Measurements from ENCODE around the gene BLOC1S1. TPM values are rescaled to one million over a fixed set of nuclear protein-coding genes. Genes with fewer than 3 reads are reported as not detected.

Gene BLOC1S1
- total RNA-seq, 1 experiment from 2014 or later: 66.7 TPM

- DNase-seq: peak; percentile 48 to 65
- Histone ChIP-seq H3K36me3 (peaks cover 37% of the 10 kb centered on the region), H3K27me3 (no peaks in the 10 kb centered on the region), H3K9me3 (replicated peaks) (no peaks in the 10 kb centered on the region), H3K4me1 (peaks cover 17% of the 10 kb centered on the region), H3K27ac (no peak overlapping the region), H3K4me3 (no peak overlapping the region)
Measured at GRCh38 chr12:55724226-55724939, 8.5 kb downstream of the BLOC1S1 start.

- H3K36me3 ChIP-seq: peaks cover 37% of the 10 kb centered on the region
- H3K27ac ChIP-seq: no peak overlapping the region
- no peaks in the 10 kb centered on the region for H3K27me3 ChIP-seq
- peaks cover 14% of the 10 kb centered on the region for H3K4me1 ChIP-seq
- no peaks in the 10 kb centered on the region for H3K9me3 ChIP-seq (replicated peaks)
- no peak overlapping the region for H3K4me3 ChIP-seq
- no peak for DNase-seq
Measured at GRCh38 chr12:55724940-55725309, 9.1 kb downstream of the BLOC1S1 start.

- no peak for DNase-seq
- peaks cover 37% of the 10 kb centered on the region for H3K36me3 ChIP-seq
- no peaks in the 10 kb centered on the region for H3K9me3 ChIP-seq (replicated peaks)
Measured at GRCh38 chr12:55725556-55725955, 9.7 kb downstream of the BLOC1S1 start.

GRCh38 chr12:55726971-55727370, 11.1 kb downstream of the BLOC1S1 start:
- H3K9me3 ChIP-seq (replicated peaks): no peaks in the 10 kb centered on the region
- DNase-seq: no peak
- H3K4me1 ChIP-seq: peaks cover 9% of the 10 kb centered on the region
- H3K4me3 ChIP-seq: peak overlapping the region; percentile 71
- H3K27me3 ChIP-seq: no peaks in the 10 kb centered on the region
- H3K36me3 ChIP-seq: peaks cover 37% of the 10 kb centered on the region
- H3K27ac ChIP-seq: no peak overlapping the region

More at GRCh38 chr12:55725556-55725955, 9.7 kb downstream of the BLOC1S1 start:
- H3K4me3 ChIP-seq: no peak overlapping the region
- H3K4me1 ChIP-seq: peaks cover 10% of the 10 kb centered on the region; the same call in 1 of the 2 replicates
- H3K27ac ChIP-seq: no peak overlapping the region
- H3K27me3 ChIP-seq: no peaks in the 10 kb centered on the region

- Histone ChIP-seq H3K9me3 (replicated peaks) (no peaks in the 10 kb centered on the region), H3K4me1 (peaks cover 9% of the 10 kb centered on the region), H3K4me3 (peak overlapping the region; percentile 71), H3K36me3 (peaks cover 37% of the 10 kb centered on the region), H3K27me3 (no peaks in the 10 kb centered on the region), H3K27ac (peak overlapping the region; percentile 99)
- peak in 1 of 2 experiments; percentile 30 for DNase-seq
Measured at GRCh38 chr12:55727643-55728185, 11.9 kb downstream of the BLOC1S1 start.

- H3K4me1 ChIP-seq: peaks cover 9% of the 10 kb centered on the region
- peak; percentile 67 to 73 for DNase-seq
Measured at GRCh38 chr12:55728186-55728938, 12.5 kb downstream of the BLOC1S1 start.

DNA sequence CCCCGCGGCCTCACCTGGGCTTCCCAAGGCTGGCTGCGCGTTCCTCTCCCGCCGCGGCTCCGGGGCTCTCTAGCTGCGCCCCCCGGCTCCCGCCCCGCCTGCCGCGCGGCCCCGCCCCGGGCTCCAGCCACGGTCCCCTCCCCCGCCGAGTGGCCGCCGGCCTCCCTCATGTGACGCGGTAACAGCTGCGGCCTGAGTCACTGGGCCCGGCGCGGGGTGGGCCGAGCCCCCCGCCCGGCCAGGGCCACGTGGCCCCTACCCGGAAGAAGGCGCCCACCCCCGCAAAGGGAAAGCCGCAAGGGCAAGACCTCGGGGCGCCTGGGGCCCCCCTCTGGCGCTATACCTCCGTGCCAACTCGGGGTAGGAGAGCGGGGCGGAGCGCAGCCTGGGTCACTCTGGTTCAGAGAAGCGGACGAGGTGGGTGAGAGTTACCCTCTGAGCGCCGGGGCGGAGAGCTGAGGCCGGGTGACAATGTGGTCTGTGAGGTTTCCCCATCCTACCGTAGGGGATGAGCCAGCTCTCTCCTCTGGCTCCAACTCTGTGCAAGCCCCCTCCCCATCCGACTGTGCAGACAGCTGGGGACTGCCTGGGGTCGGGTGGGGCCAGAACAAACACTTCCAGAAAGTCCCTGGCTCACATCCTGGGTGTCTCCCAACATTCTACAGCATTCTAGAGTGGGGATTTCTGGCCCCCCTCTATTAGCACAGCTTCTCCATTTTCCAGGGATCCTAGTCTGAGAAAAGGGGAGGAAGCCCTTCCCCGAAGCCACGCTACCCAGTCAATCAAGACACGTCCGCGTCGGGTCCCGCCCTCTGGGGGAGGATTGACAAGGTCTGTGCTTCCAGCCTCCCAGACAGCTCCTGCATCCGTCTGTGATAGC, 13.3 kb downstream of the BLOC1S1 start, which contains the start of gene CD63:
Gene CD63, minus strand, starts transcription at position 71 of the 880 bp plus-strand sequence. CDS start 668 bp downstream, outside the sequence.
- Histone ChIP-seq H3K27ac (peak within 1 kb of the TSS; percentile 99), H3K36me3 (peaks cover 29% of the 10 kb centered on the region), H3K9me3 (replicated peaks) (no peaks in the 10 kb centered on the region), H3K27me3 (no peaks in the 10 kb centered on the region), H3K4me1 (peaks cover 9% of the 10 kb centered on the region), H3K4me3 (peak within 1 kb of the TSS; percentile 71)
- peak; percentile 93 to 94 for DNase-seq

More at GRCh38 chr12:55728186-55728938, 12.5 kb downstream of the BLOC1S1 start:
- peaks cover 35% of the 10 kb centered on the region for H3K36me3 ChIP-seq
- H3K4me3 ChIP-seq: peak overlapping the region; percentile 71
- no peaks in the 10 kb centered on the region for H3K27me3 ChIP-seq
- peak overlapping the region; percentile 99 for H3K27ac ChIP-seq
- no peaks in the 10 kb centered on the region for H3K9me3 ChIP-seq (replicated peaks)

- DNase-seq: peak; percentile 67 to 71
Measured at GRCh38 chr12:55729819-55730818, 14.3 kb downstream of the BLOC1S1 start.

GRCh38 chr12:55732288-55732687, 16.4 kb downstream of the BLOC1S1 start:
- Histone ChIP-seq H3K36me3 (peaks cover under 1% of the 10 kb centered on the region; the same call in 1 of the 2 replicates), H3K4me1 (peaks cover 11% of the 10 kb centered on the region), H3K4me3 (no peak overlapping the region), H3K27me3 (no peaks in the 10 kb centered on the region), H3K9me3 (replicated peaks) (no peaks in the 10 kb centered on the region), H3K27ac (no peak overlapping the region)
- DNase-seq: no peak

More at GRCh38 chr12:55729819-55730818, 14.3 kb downstream of the BLOC1S1 start:
- Histone ChIP-seq H3K27me3 (no peaks in the 10 kb centered on the region), H3K4me1 (peaks cover 9% of the 10 kb centered on the region), H3K27ac (peak overlapping the region; percentile 99), H3K36me3 (peaks cover 21% of the 10 kb centered on the region), H3K9me3 (replicated peaks) (no peaks in the 10 kb centered on the region), H3K4me3 (peak overlapping the region; percentile 71)

- Histone ChIP-seq H3K9me3 (replicated peaks) (no peaks in the 10 kb centered on the region), H3K4me3 (no peak overlapping the region), H3K36me3 (no peaks in the 10 kb centered on the region), H3K4me1 (peaks cover 15% of the 10 kb centered on the region), H3K27me3 (no peaks in the 10 kb centered on the region), H3K27ac (no peak overlapping the region)
- no peak for DNase-seq
Measured at GRCh38 chr12:55733021-55733555, 17.2 kb downstream of the BLOC1S1 start.

DNA sequence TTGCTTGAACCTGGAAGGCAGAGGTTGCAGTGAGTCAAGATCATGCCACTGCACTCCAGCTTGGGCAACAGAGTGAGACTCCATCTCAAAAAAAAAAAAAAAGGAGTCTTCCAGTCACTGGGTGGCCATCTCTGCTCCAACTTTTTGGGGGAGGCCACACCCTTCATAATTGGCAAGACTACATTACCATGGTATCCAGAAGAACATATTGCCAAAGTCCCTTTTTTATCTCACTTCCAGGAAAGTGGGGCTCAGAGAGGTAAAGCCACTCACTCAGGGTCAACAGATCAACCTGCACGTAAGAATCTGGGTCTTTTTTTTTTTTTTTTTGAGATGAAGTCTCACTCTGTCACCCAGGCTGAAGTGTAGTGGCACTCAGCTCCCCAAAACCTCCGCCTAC, 18.0 kb downstream of the BLOC1S1 start:
- Histone ChIP-seq H3K4me1 (peaks cover 15% of the 10 kb centered on the region), H3K36me3 (no peaks in the 10 kb centered on the region), H3K4me3 (no peak overlapping the region), H3K27ac (no peak overlapping the region), H3K9me3 (replicated peaks) (no peaks in the 10 kb centered on the region), H3K27me3 (no peaks in the 10 kb centered on the region)
- DNase-seq: no peak

DNA sequence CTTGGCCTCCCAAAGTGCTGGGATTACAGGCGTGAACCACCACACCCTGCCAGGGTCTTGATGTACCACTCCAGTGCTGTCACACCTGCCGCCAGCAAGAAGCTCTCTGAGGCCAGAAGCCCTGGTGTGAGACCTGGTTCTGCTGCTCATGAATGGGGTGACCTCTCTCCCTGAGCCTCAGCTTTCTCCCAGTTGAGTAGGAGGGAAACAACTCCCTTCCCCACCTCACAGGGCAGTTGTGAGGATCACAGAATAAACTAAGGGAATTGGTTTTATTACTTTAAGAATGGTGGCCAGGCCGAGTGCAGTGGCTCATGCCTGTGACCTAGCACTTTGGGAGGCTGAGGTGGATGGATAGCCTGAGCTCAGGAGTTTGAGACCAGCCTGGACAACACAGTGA, 18.7 kb downstream of the BLOC1S1 start:
- no peak for DNase-seq
- no peak overlapping the region for H3K4me3 ChIP-seq

DNA sequence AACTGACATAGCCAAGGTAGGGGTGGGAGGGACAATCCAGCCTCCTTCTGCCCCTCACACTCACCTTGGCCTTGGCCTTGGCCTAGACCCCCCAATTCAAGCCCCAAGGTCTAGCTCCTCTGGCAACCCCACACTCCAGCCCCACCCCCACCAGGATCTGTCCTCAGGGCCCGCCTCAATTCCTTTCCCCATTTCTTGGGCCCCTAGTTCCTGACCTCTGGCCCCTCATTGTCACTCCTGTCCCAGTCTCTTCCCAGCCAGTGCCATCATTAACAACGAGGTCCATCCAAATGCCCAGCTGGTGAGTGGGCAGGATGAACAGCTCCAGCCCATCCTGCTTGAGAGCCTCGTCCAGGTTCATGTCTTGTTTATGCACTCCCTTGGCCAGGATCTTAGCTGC, 20.2 kb downstream of the BLOC1S1 start:
- DNase-seq: no peak
- H3K27ac ChIP-seq: no peak overlapping the region
- H3K4me1 ChIP-seq: peaks cover 10% of the 10 kb centered on the region; the same call in 1 of the 2 replicates
- H3K27me3 ChIP-seq: no peaks in the 10 kb centered on the region
- no peaks in the 10 kb centered on the region for H3K9me3 ChIP-seq (replicated peaks)
- no peak overlapping the region for H3K4me3 ChIP-seq
- H3K36me3 ChIP-seq: no peaks in the 10 kb centered on the region

More for the DNA sequence above, 18.7 kb downstream of the BLOC1S1 start:
- H3K36me3 ChIP-seq: no peaks in the 10 kb centered on the region
- H3K4me1 ChIP-seq: peaks cover 15% of the 10 kb centered on the region
- no peaks in the 10 kb centered on the region for H3K9me3 ChIP-seq (replicated peaks)
- H3K27me3 ChIP-seq: no peaks in the 10 kb centered on the region
- H3K27ac ChIP-seq: no peak overlapping the region

All from SJCRH30 (cell line).